Epidermal melanocyte (primary cell): ENCODE measurements around the gene NKX1-2.
"Not testable (repeated sequence)": the region's sequence is repeated elsewhere in the genome, so short reads cannot be mapped to it uniquely, and the experiment has no call there.

Source experiments
- DNase-seq: peaks from one replicate; pipeline ENCODE4 v3.0.0; 2011; ENCODE audit warnings: low spot score; ENCODE audit not compliant: insufficient read length

Gene NKX1-2

DNA sequence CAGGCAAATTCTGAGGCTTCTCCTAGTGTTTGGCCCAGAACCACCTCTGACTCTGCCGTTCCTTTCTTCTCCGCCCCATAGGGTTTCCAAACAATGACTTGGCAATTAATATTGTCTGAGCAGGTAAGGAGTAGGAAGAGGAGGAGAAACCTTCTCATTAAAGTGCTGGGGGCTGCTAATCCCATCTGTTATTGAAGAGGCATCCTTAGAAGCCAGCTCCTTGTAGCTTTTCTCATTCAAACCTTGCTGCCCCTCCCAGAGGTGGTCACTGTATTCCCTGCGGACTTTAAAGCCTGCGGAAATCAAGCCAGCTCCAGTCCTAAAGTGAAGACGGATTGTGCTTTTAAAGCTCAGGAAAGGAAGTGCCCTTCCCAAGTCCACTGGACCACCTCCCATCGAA lies 1.4 kb upstream of the NKX1-2 start:
- no peak for DNase-seq

- no peak for DNase-seq
Observed at GRCh38 chr10:124450783-124451057, 885 bp upstream of the NKX1-2 start.

DNA sequence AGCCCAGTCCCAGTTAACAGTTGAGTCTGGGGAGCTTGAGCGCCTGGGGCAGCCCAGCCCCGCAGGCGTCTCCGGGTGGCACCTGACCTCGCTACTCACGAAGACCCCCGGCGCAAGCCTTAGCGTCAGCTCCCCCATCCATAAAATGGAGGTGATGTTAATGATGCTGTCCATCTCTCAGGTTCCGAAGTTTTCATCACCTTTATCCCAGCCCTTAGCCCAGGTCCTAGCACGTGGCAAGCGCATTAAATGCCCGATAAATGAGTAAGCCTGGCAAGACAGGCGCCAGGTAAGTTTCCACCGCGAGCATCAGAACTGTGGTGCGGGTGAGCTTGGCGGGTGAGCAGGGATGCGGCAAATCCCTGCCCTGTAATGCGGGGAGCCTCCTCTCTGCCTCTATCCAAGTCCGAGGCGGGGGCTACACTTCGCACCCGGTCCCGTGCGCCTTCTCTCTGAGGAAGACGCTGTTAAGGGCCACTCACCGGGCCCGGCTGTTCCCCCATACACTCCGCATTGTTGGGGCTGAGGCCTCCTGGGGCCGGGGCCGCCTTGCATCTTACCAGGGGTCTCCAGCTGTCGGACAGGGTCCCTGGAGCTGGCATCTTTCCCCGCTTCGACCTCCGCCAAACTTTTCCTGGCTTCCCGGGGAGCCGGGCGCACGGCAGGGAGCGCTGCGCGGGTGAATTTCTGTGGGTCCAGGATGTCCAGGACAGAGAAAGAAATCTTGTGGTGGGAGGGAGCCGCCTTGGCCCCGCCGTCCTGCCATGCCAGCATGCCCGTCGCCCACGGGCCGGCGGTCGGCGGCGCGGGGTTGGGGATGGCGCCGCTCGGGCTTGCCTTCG lies 444 bp downstream of the NKX1-2 start:
- no peak for DNase-seq

- no peak for DNase-seq
Observed at GRCh38 chr10:124448696-124449169, 1.1 kb downstream of the NKX1-2 start.

DNA sequence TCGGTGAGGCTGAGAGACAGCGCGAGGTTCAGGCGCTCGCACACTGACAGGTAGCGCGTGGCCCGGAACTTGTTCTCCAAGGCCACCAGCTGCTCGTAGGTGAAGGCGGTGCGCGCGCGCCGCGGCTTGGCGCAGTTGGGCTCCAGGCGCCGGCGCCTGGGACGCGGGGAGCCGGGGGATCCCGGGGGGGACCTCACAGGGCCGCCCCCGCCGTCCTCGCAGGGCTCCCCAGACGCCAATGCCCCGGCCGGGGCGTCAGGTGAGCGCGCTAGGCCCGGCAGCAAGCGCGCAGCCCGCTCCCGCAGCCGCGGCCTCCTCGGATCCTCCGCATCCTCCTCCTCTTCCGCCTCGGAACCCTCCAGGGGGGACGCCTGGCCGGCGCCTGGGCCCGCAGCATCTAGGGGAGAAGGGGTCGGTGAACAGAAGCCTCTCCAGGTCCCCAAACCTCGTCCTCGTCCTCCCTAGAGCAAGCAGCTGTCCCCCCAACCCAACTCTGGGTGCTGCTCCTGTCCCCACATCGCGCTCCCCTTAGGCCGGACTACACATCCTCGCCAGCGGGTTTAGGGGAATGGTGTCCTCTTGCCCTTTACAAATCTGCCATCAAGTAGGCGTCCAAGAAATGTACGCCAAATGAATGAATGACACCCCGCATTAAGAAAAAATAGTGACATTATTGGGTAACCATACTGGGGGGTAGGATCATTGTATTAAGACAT lies 1.9 kb downstream of the NKX1-2 start:
- DNase-seq: no peak

DNA sequence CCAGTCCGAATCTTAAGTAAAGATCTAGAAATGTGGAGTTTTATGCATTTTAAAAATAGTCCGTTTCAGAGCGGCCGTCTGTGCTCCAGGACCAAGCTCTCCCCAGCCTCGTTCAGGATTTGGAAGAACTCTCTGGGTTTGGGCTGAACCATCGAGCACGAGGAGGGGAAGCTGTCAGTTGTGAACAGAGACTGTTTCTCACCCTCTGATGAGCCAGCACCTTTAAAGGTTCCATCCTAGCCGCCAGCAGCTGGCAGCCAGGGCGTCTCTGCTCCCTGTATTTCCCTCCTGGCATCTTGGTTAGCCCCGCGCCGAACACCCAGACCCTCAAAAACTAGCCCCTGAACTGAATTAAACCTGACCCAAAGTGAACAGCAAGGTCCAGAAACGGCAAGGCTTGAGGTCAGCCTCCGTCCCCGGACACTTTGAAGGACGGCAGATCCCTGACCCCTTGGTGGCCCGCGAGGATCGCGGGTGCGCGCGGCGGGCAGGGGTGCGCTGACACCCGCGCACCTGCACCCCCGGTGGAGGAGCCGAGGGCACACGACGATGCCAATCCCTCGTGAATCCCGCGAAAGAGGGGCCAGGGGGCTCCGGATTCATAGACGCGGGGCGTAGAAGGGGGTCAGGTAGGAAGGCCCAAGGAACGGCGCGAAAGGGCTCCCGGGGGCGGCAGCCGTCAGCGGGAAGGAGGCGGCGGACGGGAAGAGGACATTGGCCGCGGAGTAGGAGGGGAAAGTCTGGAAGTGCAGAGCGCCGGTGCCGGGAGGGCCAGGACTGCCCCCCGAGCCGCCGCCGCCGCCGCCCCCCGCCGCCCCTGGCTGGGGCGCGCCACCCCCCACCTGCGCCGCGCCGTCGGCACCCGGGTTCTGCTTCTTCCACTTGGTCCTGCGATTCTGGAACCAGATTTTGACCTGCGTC lies 2.7 kb downstream of the NKX1-2 start:
- no peak for DNase-seq

GRCh38 chr10:124441694-124442093 lies 8.1 kb downstream of the NKX1-2 start:
- not testable (repeated sequence) for DNase-seq

DNA sequence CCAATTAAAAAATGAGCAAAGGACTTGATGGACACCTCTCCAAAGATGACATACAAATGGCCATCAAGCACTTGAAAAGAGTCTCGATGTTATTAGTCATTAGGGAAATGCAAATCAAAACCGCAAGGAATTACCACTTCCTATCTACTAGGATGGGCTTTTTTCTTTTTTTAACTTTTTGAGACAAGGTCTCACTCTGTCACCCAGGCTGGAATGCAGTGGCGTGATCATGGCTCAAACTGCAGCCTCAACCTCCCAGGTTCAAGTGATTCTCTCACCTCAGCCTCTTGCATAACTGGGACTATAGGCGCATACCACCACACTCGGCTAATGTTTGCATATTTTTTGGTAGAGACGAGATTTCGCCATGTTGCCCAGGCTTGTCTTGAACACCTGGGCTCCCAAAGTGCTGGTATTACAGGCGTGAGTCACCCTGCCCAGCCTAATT lies 13.6 kb downstream of the NKX1-2 start:
- DNase-seq: no peak

- not testable (repeated sequence) for DNase-seq
Observed at GRCh38 chr10:124435683-124436082, 14.2 kb downstream of the NKX1-2 start.

DNA sequence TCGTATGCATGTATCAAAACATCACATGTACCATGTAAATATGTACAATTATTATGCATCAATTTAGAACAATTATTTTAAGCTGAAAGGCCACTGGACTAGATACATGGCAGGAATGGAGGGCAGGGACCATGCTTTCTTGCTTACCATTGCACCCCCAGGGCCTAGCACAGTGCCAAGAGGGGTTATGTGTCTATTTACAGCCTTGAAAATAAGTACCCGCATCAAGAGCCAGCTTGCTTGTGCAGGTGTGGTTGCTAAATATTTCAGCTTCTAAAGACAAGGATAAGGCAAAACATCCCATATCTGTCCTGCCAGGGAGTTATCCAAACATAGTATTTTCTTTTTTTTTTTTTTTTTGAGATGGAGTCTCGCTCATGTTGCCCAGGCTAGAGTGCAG lies 16.4 kb downstream of the NKX1-2 start:
- DNase-seq: no peak

- no peak for DNase-seq
Observed at GRCh38 chr10:124430077-124430476, 19.8 kb downstream of the NKX1-2 start.

DNA sequence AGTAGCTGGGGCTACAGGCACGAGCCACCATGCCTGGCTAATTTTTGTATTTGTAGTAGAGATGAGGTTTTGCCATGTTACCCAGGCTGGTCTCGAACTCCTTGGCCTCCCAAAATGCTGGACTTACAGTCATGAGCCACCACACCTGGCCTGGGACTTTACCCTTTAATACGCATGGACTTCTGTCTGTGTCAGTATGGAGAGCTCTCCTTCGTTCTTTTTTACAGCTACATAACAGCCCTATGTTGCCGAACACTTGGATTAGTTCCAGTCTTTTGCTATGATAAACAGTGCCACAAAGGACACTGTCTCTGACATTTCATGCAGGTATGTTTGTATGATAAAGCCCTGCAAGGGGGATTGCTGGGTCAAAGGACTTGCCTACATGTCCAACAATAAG lies 20.3 kb downstream of the NKX1-2 start:
- DNase-seq: no peak

GRCh38 chr10:124428207-124428777 lies 21.5 kb downstream of the NKX1-2 start:
- no peak for DNase-seq

DNA sequence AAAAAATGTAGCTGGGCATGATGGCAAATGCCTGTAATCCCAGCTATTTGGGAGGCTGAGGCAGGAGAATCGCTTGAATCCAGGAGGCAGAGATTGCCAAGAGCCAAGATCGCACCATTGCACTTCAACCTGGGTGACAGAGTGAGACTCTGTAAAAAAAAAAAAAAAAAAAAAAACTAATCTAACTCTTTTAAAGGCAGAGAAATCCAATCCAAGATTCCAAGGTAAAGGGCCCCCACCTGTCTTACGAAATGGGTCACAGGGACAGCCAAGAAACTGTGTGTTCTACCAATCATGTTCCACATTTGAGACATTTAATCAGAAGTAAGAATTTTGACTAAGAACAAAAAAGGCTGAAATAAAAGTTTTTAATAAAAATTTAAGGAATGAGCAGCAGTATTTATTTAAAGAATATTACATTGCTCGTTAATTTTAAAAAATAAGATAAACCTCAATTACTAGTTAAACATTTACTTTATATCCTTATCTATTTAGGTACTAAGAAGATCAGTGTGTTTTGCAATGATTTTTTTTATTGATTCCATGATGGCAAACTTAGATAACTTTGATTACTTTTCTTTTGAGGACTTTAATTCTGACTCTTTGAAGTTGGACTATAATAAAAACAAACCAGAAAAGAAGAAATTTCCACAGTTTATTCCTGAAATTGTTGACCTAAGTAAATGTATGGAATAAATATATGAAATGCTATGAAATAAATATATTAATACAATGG lies 24.4 kb downstream of the NKX1-2 start:
- DNase-seq: no peak

GRCh38 chr10:124423813-124424212 lies 26.0 kb downstream of the NKX1-2 start:
- no peak for DNase-seq

- DNase-seq: no peak
Observed at GRCh38 chr10:124422742-124423141, 27.1 kb downstream of the NKX1-2 start.

GRCh38 chr10:124420254-124420653 lies 29.6 kb downstream of the NKX1-2 start:
- no peak for DNase-seq

GRCh38 chr10:124419635-124420034 lies 30.2 kb downstream of the NKX1-2 start:
- DNase-seq: no peak

DNA sequence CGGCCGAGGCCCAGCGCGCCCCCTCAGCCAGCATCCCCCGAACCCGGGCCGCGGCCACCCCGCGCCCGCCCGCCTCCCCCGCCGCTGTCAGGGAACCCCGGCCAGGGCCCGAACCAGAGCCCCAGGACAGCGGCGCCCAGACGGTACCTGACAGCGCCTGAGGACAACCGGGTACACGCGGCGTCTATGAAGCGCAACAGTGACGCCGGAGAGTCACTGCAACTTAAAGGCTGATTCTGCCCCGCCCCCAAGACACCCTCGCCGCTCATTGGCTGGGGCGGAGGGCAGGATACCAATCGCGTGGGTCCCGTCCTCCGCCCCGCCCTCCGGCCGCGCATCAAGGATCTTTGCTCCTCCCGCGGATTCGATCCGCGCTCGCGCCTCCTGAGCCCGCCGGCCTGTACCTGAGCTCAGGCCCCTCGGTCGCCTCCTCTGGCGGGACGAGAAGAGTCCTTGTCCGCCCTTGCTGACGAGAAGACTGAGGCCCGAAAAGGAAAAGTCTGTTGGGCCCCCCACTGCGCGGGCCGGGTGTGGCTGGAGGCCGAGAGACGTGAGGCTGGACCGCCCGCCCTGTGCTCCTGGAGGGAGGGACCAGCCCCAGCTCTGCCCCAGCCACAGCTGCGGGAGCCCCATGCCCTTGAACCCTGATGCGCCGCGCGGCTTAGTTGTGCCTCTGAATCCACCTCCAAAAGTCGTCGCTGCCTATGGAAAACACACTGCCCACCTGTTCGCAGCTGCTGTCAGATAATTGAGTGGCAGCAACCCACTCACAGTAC lies 30.9 kb downstream of the NKX1-2 start, which contains the start of gene OAT:
Gene OAT (minus strand): TSS at position 198 of the 776 bp plus-strand sequence. CDS start 6,752 bp downstream, outside the sequence.
- DNase-seq: peak; percentile 87
